Upper lobe of left lung (tissue), 4 donors: ENCODE data around the gene FOXD2.

Source experiments
- POLR2A ChIP-seq, 4 donors: fragments of 450-650 bp; IDR thresholded peaks; one replicate each; pipeline ENCODE4 v1.5.1; 2016 to 2017; ENCODE audit warnings: antibody characterized with exemption in 4 of 4, mild to moderate bottlenecking in 2 of 4
- POLR2AphosphoS5 ChIP-seq, 2 donors: sonication (generic); formaldehyde crosslinking; IDR thresholded peaks; one replicate each; pipeline ENCODE4 v1.5.1; 2017; ENCODE audit warnings: antibody characterized with exemption in 2 of 2
- TF ChIP-seq, protein P1 (sequence below), 6 experiments: fragments of 450-650 bp in 4 of 6; fragments of 200-600 bp in 2 of 6; sonication (generic) in 2 of 6; IDR thresholded peaks; one replicate each; pipeline ENCODE4 v1.5.1; 2016 to 2019; ENCODE audit warnings: antibody characterized with exemption in 6 of 6

DNA sequence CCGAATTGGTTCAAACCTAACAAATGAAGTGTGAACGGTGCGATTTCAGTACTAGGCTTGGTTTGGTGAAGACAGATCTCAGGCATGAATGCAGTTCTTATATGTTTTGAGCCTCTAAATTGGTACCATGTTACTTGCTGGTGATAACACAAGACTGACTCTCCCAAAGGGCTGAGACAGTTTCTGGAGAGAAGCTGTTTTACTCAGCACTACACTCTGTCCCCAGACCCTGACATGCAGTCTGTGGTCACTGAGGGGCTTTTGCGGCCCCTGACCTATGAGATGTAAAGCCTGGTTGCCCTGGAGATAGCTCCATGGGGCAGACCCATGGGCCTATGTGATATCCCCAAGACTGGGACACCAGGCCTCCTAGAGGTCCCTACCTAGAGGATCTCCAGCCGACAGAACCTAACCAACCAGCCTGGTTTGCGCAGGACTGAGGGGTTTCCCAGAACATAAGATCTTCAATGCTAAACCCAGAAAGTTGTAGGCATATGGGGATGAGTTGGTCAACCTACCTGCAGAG is 41.1 kb upstream of the FOXD2 start:
- TF ChIP-seq POLR2A (IDR thresholded peaks at IDR 0.05) (no peak), POLR2AphosphoS5 (IDR thresholded peaks at IDR 0.05) (no peak)
- TF ChIP-seq, protein P1, sequence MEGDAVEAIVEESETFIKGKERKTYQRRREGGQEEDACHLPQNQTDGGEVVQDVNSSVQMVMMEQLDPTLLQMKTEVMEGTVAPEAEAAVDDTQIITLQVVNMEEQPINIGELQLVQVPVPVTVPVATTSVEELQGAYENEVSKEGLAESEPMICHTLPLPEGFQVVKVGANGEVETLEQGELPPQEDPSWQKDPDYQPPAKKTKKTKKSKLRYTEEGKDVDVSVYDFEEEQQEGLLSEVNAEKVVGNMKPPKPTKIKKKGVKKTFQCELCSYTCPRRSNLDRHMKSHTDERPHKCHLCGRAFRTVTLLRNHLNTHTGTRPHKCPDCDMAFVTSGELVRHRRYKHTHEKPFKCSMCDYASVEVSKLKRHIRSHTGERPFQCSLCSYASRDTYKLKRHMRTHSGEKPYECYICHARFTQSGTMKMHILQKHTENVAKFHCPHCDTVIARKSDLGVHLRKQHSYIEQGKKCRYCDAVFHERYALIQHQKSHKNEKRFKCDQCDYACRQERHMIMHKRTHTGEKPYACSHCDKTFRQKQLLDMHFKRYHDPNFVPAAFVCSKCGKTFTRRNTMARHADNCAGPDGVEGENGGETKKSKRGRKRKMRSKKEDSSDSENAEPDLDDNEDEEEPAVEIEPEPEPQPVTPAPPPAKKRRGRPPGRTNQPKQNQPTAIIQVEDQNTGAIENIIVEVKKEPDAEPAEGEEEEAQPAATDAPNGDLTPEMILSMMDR (IDR thresholded peaks at IDR 0.05) = no peak
